HFF-Myc (cell line): ENCODE results near the gene HES7.

ENCODE experiments used
- DNase-seq: peaks from one replicate; pipeline ENCODE4 v3.0.0-alpha.2; 2011; ENCODE audit warnings: low read depth; ENCODE audit errors: extremely low read depth
- H3K4me3 ChIP-seq: replicated peaks from 2 replicates; pipeline ENCODE4 v1.5.1; 2011; ENCODE audit warnings: low read depth, mild to moderate bottlenecking, control low read depth, low read length
- TF ChIP-seq, protein P1 (sequence below): IDR thresholded peaks from 2 replicates; pipeline ENCODE4 v1.5.1; 2012; ENCODE audit warnings: mild to moderate bottlenecking, low read depth, low read length, control low read depth; ENCODE audit errors: missing control alignments

The HES7 gene

GRCh38 chr17:8159459-8160223 lies 35.7 kb upstream of the HES7 start:
- no peak for DNase-seq
- no peak overlapping the region for H3K4me3 ChIP-seq
- TF ChIP-seq, protein P1, sequence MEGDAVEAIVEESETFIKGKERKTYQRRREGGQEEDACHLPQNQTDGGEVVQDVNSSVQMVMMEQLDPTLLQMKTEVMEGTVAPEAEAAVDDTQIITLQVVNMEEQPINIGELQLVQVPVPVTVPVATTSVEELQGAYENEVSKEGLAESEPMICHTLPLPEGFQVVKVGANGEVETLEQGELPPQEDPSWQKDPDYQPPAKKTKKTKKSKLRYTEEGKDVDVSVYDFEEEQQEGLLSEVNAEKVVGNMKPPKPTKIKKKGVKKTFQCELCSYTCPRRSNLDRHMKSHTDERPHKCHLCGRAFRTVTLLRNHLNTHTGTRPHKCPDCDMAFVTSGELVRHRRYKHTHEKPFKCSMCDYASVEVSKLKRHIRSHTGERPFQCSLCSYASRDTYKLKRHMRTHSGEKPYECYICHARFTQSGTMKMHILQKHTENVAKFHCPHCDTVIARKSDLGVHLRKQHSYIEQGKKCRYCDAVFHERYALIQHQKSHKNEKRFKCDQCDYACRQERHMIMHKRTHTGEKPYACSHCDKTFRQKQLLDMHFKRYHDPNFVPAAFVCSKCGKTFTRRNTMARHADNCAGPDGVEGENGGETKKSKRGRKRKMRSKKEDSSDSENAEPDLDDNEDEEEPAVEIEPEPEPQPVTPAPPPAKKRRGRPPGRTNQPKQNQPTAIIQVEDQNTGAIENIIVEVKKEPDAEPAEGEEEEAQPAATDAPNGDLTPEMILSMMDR = no peak

GRCh38 chr17:8159032-8159400 lies 35.1 kb upstream of the HES7 start:
- no peak overlapping the region for H3K4me3 ChIP-seq
- TF ChIP-seq, protein P1 = no peak
- no peak for DNase-seq

- peak; percentile 78 for DNase-seq
- TF ChIP-seq, protein P1 = peak; percentile 82
- no peak overlapping the region for H3K4me3 ChIP-seq
Measured at GRCh38 chr17:8158267-8159031, 34.5 kb upstream of the HES7 start.

- TF ChIP-seq, protein P1 = no peak
- peak; percentile 100 for DNase-seq
- H3K4me3 ChIP-seq = peak overlapping the region; percentile 67
Measured at GRCh38 chr17:8156246-8156992, 32.5 kb upstream of the HES7 start.

GRCh38 chr17:8155996-8156245 lies 32.0 kb upstream of the HES7 start:
- no peak for DNase-seq
- TF ChIP-seq, protein P1 = no peak
- H3K4me3 ChIP-seq = peak overlapping the region; percentile 67

DNA sequence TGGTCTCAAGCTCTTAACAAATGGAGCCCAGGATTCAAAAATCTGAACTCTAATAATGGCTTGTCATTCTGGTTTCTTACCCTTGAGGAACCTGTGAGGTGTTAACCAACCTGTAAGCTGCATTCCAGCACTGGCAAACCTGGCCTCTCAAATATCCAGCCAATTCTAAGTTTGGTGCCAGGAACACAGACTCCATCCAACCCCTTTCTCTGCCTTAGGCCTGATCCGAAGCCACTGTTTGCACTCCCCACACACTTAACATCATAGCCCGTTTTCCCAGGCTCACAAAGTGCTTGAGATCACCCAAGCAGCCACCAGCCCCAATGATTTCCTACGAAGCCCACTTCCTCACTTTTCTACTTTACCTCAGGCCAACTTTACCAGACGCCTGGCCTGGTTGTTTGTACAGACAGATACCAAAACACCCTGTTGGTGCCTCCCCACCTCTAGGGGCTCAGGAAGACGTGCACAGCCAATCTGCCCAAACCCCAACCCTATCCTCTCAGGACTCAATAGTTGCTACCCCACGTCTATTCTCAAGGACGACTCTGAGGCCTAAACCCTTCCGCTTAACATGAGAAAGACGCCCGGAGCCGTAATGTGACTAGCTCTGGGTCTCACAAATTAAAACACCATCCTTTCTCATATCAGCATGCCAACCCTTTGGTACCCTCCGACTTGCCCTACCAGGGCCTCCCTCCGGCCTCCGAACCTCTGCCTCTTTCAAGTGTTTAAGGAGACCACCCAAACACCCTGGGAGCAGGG lies 31.5 kb upstream of the HES7 start:
- DNase-seq = no peak
- peak overlapping the region; percentile 67 for H3K4me3 ChIP-seq
- TF ChIP-seq, protein P1 = no peak
